Measurements from ENCODE around the gene RNF208. TPM values are rescaled to one million over a fixed set of nuclear protein-coding genes. Genes with fewer than 3 reads are reported as not detected.

Gene RNF208
- total RNA-seq, 2 donors from 2014 or later = 10.5 to 15.6 TPM

GRCh38 chr9:137170486-137171148 lies 51.4 kb downstream of the RNF208 start:
- Mint-ChIP-seq H3K27ac (no peak overlapping the region), H3K4me1 (no peaks in the 10 kb centered on the region), H3K4me3 (no peak overlapping the region), H3K27me3 (ENCODE audit: insufficient read depth) (peaks cover 68% of the 10 kb centered on the region), H3K9me3 (no peaks in the 10 kb centered on the region), H3K36me3 (ENCODE audit: low read depth) (no peaks in the 10 kb centered on the region)
- peaks cover 95% of the 10 kb centered on the region for H3K27me3 ChIP-seq (ENCODE audit: control insufficient read depth, insufficient read depth, low read length, poor library complexity, severe bottlenecking)
- H3K9ac ChIP-seq (ENCODE audit: extremely low read depth, low read length, poor library complexity, severe bottlenecking) = no peak overlapping the region
- H3K4me1 ChIP-seq (ENCODE audit: control insufficient read depth, insufficient read depth, low read length) = no peaks in the 10 kb centered on the region
- no peaks in the 10 kb centered on the region for H3K9me3 ChIP-seq (ENCODE audit: control insufficient read depth, low read length)
- H3K27ac ChIP-seq (ENCODE audit: low read depth, low read length) = no peak overlapping the region
- no peaks in the 10 kb centered on the region for H3K36me3 ChIP-seq (ENCODE audit: control insufficient read depth, insufficient read depth, low read length)
- no peak for TF ChIP-seq CTCF (conservative IDR thresholded peaks at IDR 0.05)
- no peak for DNase-seq
- H3K4me3 ChIP-seq (ENCODE audit: low read length) = no peak overlapping the region
- WGBS, 2 experiments (ENCODE audit: insufficient coverage in 1 of 2, insufficient read length in 1 of 2) = 63 to 70% methylated on average over 3 to 14 of the region's 14 CpGs

Other genes starting within 250 kb of the RNF208 start
- gene PTGDS, start 244.7 kb downstream of the RNF208 start, total RNA-seq = 10 to 100 TPM; 13.8 to 22.1 TPM
- gene LCNL1, start 239.2 kb downstream of the RNF208 start, total RNA-seq = 1 to 10 TPM; 1.4 to 2.2 TPM
- gene PAXX, start 229.8 kb downstream of the RNF208 start, total RNA-seq = 10 to 100 TPM; 58.3 to 66.7 TPM
- under 1 TPM in 1 of 2 donors, not detected in 1; 0.46 TPM for gene CLIC3, start 225.7 kb downstream of the RNF208 start, total RNA-seq
- gene ABCA2, start 194.0 kb downstream of the RNF208 start, total RNA-seq = 10 to 100 TPM; 21.5 to 30.0 TPM
- not detected for gene FUT7, start 190.2 kb downstream of the RNF208 start, total RNA-seq
- 10 to 100 TPM; 60.8 to 73.3 TPM for gene NPDC1, start 176.1 kb downstream of the RNF208 start, total RNA-seq
- 1 to 10 TPM; 1.2 to 2.4 TPM for gene ENTPD2, start 168.2 kb downstream of the RNF208 start, total RNA-seq
- 10 to 100 TPM; 20.8 to 24.9 TPM for gene SAPCD2, start 151.7 kb downstream of the RNF208 start, total RNA-seq
- 1 to 10 TPM; 2.6 to 4.5 TPM for gene UAP1L1, start 144.7 kb downstream of the RNF208 start, total RNA-seq
- gene MAN1B1, start 135.3 kb downstream of the RNF208 start, total RNA-seq = 10 to 100 TPM; 62.1 to 63.5 TPM
- 10 to 100 TPM; 20.1 to 30.6 TPM for gene DPP7, start 107.5 kb downstream of the RNF208 start, total RNA-seq
- gene GRIN1, start 83.1 kb downstream of the RNF208 start, total RNA-seq = under 1 TPM; 0.35 to 0.73 TPM
- gene LRRC26, start 52.2 kb downstream of the RNF208 start, total RNA-seq = under 1 TPM in 1 of 2 donors, not detected in 1; 0.53 TPM
- under 1 TPM in 1 of 2 donors, not detected in 1; 0.62 TPM for gene TMEM210, start 50.2 kb downstream of the RNF208 start, total RNA-seq
- 10 to 100 TPM; 66.5 to 69.2 TPM for gene ANAPC2, start 33.7 kb downstream of the RNF208 start, total RNA-seq
- gene SSNA1, start 33.6 kb downstream of the RNF208 start, total RNA-seq = 10 to 100 TPM; 66.5 to 67.7 TPM
- 10 to 100 TPM; 19.0 to 23.9 TPM for gene TPRN, start 21.5 kb downstream of the RNF208 start, total RNA-seq
- gene TMEM203, start 16.6 kb downstream of the RNF208 start, total RNA-seq = 10 to 100 TPM; 34.0 to 39.5 TPM
- gene NDOR1, start 16.5 kb downstream of the RNF208 start, total RNA-seq = 10 to 100 TPM; 39.2 to 41.4 TPM
- gene CYSRT1, start 2.9 kb upstream of the RNF208 start, total RNA-seq = 1 to 10 TPM; 1.4 to 1.8 TPM
- under 1 TPM; 0.24 to 0.38 TPM for gene RNF224, start 5.3 kb upstream of the RNF208 start, total RNA-seq
- gene SLC34A3, start 8.7 kb upstream of the RNF208 start, total RNA-seq = under 1 TPM in 1 of 2 donors, not detected in 1; 0.15 TPM
- 100 to 1,000 TPM; 328 to 415 TPM for gene TUBB4B, start 19.0 kb upstream of the RNF208 start, total RNA-seq
- gene STPG3, start 29.0 kb upstream of the RNF208 start, total RNA-seq = not detected
- gene NELFB, start 33.1 kb upstream of the RNF208 start, total RNA-seq = 10 to 100 TPM; 73.3 to 86.6 TPM
- gene TOR4A, start 55.5 kb upstream of the RNF208 start, total RNA-seq = 10 to 100 TPM; 14.2 to 18.9 TPM
- gene NRARP, start 80.0 kb upstream of the RNF208 start, total RNA-seq = 10 to 100 TPM; 12.1 to 12.9 TPM
- 10 to 100 TPM; 15.5 to 31.0 TPM for gene EXD3, start 200.9 kb upstream of the RNF208 start, total RNA-seq
- gene NOXA1, start 201.2 kb upstream of the RNF208 start, total RNA-seq = 1 to 10 TPM; 5.0 to 5.9 TPM
- under 1 TPM; 0.33 to 0.75 TPM for gene ENTPD8, start 219.1 kb upstream of the RNF208 start, total RNA-seq
- 10 to 100 TPM; 58.9 to 66.0 TPM for gene NSMF, start 237.1 kb upstream of the RNF208 start, total RNA-seq

Measured in endodermal cell (in vitro differentiated cells).